Smooth muscle cell (in vitro differentiated cells): ENCODE measurements around the gene KRTAP9-7. TPM values are rescaled to one million over a fixed set of nuclear protein-coding genes. Genes with fewer than 3 reads are reported as not detected.

Experiments
- DNase-seq: peaks from one replicate; lab custom pipeline; 2025; ENCODE audit not compliant: unreplicated experiment; lab: John Stamatoyannopoulos, UW
- H2AFZ ChIP-seq: fragments of 200-600 bp; sonication (generic); 2 replicates; pipeline ENCODE4 v1.6.0; 2016; ENCODE audit warnings: antibody characterized with exemption, low read depth, mild to moderate bottlenecking
- H3F3A ChIP-seq: fragments of 200-600 bp; sonication (generic); 2 replicates; pipeline ENCODE4 v1.6.0; 2017; ENCODE audit warnings: antibody characterized with exemption, low read depth
- H3K27ac ChIP-seq: fragments of 200-600 bp; sonication (generic); 2 replicates; pipeline ENCODE4 v1.5.1; 2016; ENCODE audit warnings: low read depth, mild to moderate bottlenecking
- H3K27me3 ChIP-seq: fragments of 200-600 bp; sonication (generic); 2 replicates; pipeline ENCODE4 v1.6.1; 2016; ENCODE audit warnings: low read depth, mild to moderate bottlenecking
- H3K36me3 ChIP-seq: fragments of 200-600 bp; sonication (generic); 2 replicates; pipeline ENCODE4 v1.5.1; 2016; ENCODE audit warnings: low read depth
- H3K4me1 ChIP-seq: fragments of 200-600 bp; sonication (generic); 2 replicates; pipeline ENCODE4 v1.5.1; 2016; ENCODE audit warnings: low read depth
- H3K4me2 ChIP-seq: fragments of 200-600 bp; sonication (generic); 2 replicates; pipeline ENCODE4 v1.6.0; 2016; ENCODE audit warnings: mild to moderate bottlenecking
- H3K4me3 ChIP-seq: fragments of 200-600 bp; sonication (generic); 2 replicates; pipeline ENCODE4 v1.5.1; 2016; ENCODE audit warnings: mild to moderate bottlenecking
- H3K79me2 ChIP-seq: fragments of 200-600 bp; sonication (generic); 2 replicates; pipeline ENCODE4 v1.6.0; 2016; ENCODE audit warnings: low read depth, mild to moderate bottlenecking
- H3K9ac ChIP-seq: fragments of 200-600 bp; sonication (generic); 2 replicates; pipeline ENCODE4 v1.6.0; 2016; ENCODE audit warnings: low read depth
- H3K9me3 ChIP-seq: fragments of 200-600 bp; sonication (generic); replicated peaks from 2 replicates; pipeline ENCODE4 v1.5.1; 2016; ENCODE audit warnings: low read depth
- H4K20me1 ChIP-seq: fragments of 200-600 bp; sonication (generic); 2 replicates; pipeline ENCODE4 v1.6.0; 2016; ENCODE audit warnings: low read depth
- CTCF ChIP-seq: fragments of 200-600 bp; sonication (generic); IDR thresholded peaks from 2 replicates; pipeline ENCODE4 v1.5.1; 2017; ENCODE audit warnings: borderline replicate concordance, mild to moderate bottlenecking, antibody characterized with exemption; ENCODE audit not compliant: insufficient read depth, poor library complexity, severe bottlenecking
- WGBS: methylation state at CpG from one replicate; pipeline ENCODE4 v1.1.7; 2016; ENCODE audit warnings: low lambda C conversion rate; 5-methylcytosine and 5-hydroxymethylcytosine counted together
- polyA plus RNA-seq: library from polyadenylated mRNA; unstranded; fragments of >200 nt; fragmentation: Nextera tagmentation; extraction: Ambion mirVana; gene quantifications from 2 replicates; pipeline ENCODE4 v1.2.1, GENCODE V29; 2016
- total RNA-seq: library from RNA; depleted of rRNA; stranded (reverse); fragments of >200 nt; gene quantifications from 2 replicates; pipeline ENCODE4 v1.2.3, GENCODE V29; 2014

Gene KRTAP9-7
- total and polyA plus RNA-seq, 2 experiments from 2014 or later: not detected

GRCh38 chr17:41258406-41258805, 17.1 kb upstream of the KRTAP9-7 start:
- no peak for DNase-seq
- Histone ChIP-seq H3K27ac (no peak overlapping the region), H3K9me3 (no peaks in the 10 kb centered on the region), H3K79me2 (no peaks in the 10 kb centered on the region), H3K4me1 (no peaks in the 10 kb centered on the region), H3K27me3 (peaks cover 39% of the 10 kb centered on the region), H2AFZ (no peak overlapping the region), H3K9ac (no peak overlapping the region), H3F3A (no peaks in the 10 kb centered on the region), H3K4me3 (no peak overlapping the region), H4K20me1 (no peaks in the 10 kb centered on the region), H3K36me3 (no peaks in the 10 kb centered on the region), H3K4me2 (no peak overlapping the region)
- no peak for TF ChIP-seq CTCF

GRCh38 chr17:41263212-41263611, 12.3 kb upstream of the KRTAP9-7 start:
- Histone ChIP-seq H3K9me3 (no peaks in the 10 kb centered on the region), H3K4me1 (no peaks in the 10 kb centered on the region), H3K9ac (no peak overlapping the region), H3K4me3 (no peak overlapping the region), H3F3A (no peaks in the 10 kb centered on the region), H3K27ac (no peak overlapping the region), H4K20me1 (no peaks in the 10 kb centered on the region), H3K79me2 (no peaks in the 10 kb centered on the region), H3K4me2 (no peak overlapping the region), H3K27me3 (peaks cover 24% of the 10 kb centered on the region), H2AFZ (no peak overlapping the region), H3K36me3 (no peaks in the 10 kb centered on the region)
- TF ChIP-seq CTCF: no peak
- 85% methylated on average over 2 of the region's 2 CpGs for WGBS
- no peak for DNase-seq

- Histone ChIP-seq H3K27me3 (peaks cover 24% of the 10 kb centered on the region), H3K36me3 (no peaks in the 10 kb centered on the region), H3F3A (no peaks in the 10 kb centered on the region), H3K9me3 (no peaks in the 10 kb centered on the region), H3K4me2 (no peak overlapping the region), H3K4me3 (no peak overlapping the region), H3K9ac (no peak overlapping the region), H3K27ac (no peak overlapping the region), H3K4me1 (no peaks in the 10 kb centered on the region), H3K79me2 (no peaks in the 10 kb centered on the region), H4K20me1 (no peaks in the 10 kb centered on the region), H2AFZ (no peak overlapping the region)
- WGBS: 78% methylated on average over 3 of the region's 3 CpGs
- TF ChIP-seq CTCF: no peak
- no peak for DNase-seq
These were observed 10.9 kb upstream of the KRTAP9-7 start for GRCh38 chr17:41264599-41264998.

GRCh38 chr17:41265078-41265477, 10.4 kb upstream of the KRTAP9-7 start, which contains the start of gene KRTAP9-6:
Gene KRTAP9-6, plus strand, starts transcription at chr17:41265378. Its CDS starts 0 bp downstream, at chr17:41265378.
- H3K4me3 ChIP-seq: no peak within 1 kb of the TSS
- no peak within 1 kb of the TSS for H3K9ac ChIP-seq
- no peak within 1 kb of the TSS for H3K4me2 ChIP-seq
- no peaks in the 10 kb centered on the region for H3F3A ChIP-seq
- TF ChIP-seq CTCF: no peak
- DNase-seq: no peak
- 81% methylated on average over 2 of the region's 2 CpGs for WGBS
- peaks cover 24% of the 10 kb centered on the region for H3K27me3 ChIP-seq
- H4K20me1 ChIP-seq: no peaks in the 10 kb centered on the region
- no peaks in the 10 kb centered on the region for H3K79me2 ChIP-seq
- no peaks in the 10 kb centered on the region for H3K36me3 ChIP-seq
- no peaks in the 10 kb centered on the region for H3K4me1 ChIP-seq
- no peak within 1 kb of the TSS for H3K27ac ChIP-seq
- H3K9me3 ChIP-seq: no peaks in the 10 kb centered on the region
- H2AFZ ChIP-seq: no peak within 1 kb of the TSS
